Mucosa of stomach (tissue), 1 donor: ENCODE measurements around the gene KRT26.
"Not testable (repeated sequence)": the region's sequence is repeated elsewhere in the genome, so short reads cannot be mapped to it uniquely, and the experiment has no call there.

Experiments
- H3K27me3 ChIP-seq: one replicate; pipeline ENCODE4 v1.7.0; 2013; ENCODE audit warnings: mild to moderate bottlenecking, low read length; ENCODE audit not compliant: control insufficient read depth, insufficient read depth
- H3K36me3 ChIP-seq: one replicate; pipeline ENCODE4 v1.7.0; 2013; ENCODE audit warnings: low read length; ENCODE audit not compliant: control insufficient read depth, insufficient read depth
- H3K4me1 ChIP-seq: one replicate; pipeline ENCODE4 v1.7.0; 2013; ENCODE audit warnings: mild to moderate bottlenecking, low read length; ENCODE audit not compliant: control insufficient read depth, insufficient read depth
- H3K4me3 ChIP-seq: one replicate; pipeline ENCODE4 v1.7.0; 2013; ENCODE audit warnings: low read length
- H3K9ac ChIP-seq: one replicate; pipeline ENCODE4 v1.7.0; 2013; ENCODE audit warnings: mild to moderate bottlenecking, low read length, moderate library complexity
- H3K9me3 ChIP-seq: one replicate; pipeline ENCODE4 v1.7.0; 2013; ENCODE audit warnings: mild to moderate bottlenecking, low read length, moderate library complexity; ENCODE audit not compliant: control insufficient read depth
- donor health status: Pancreatic carcinoma.

KRT26 gene

DNA sequence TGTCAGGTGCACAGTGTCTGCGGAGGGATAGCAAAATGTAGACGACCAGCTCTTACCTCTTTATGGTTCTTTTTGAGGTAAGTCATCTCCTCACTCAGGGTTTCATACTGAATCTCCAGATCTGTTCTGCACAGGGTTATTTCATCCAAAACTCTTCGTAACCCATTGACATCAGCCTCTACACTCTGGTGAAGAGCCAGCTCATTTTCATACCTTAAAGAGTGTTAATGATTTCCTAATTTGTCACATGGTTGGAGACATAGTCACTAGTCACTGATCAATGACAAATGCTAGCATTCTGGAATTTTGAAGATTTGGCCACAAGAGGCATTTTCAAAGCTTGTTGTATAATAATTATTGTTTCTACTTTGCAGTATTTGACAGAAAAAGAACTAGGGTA, 18.2 kb downstream of the KRT26 start:
- Histone ChIP-seq H3K9me3 (no peaks in the 10 kb centered on the region), H3K27me3 (peaks cover 10% of the 10 kb centered on the region), H3K4me1 (no peaks in the 10 kb centered on the region), H3K9ac (no peak overlapping the region), H3K36me3 (no peaks in the 10 kb centered on the region), H3K4me3 (no peak overlapping the region)

GRCh38 chr17:40751065-40751464, 20.9 kb downstream of the KRT26 start:
- Histone ChIP-seq H3K4me1 (no peaks in the 10 kb centered on the region), H3K9ac (no peak overlapping the region), H3K27me3 (peaks cover 10% of the 10 kb centered on the region), H3K36me3 (no peaks in the 10 kb centered on the region), H3K9me3 (no peaks in the 10 kb centered on the region), H3K4me3 (no peak overlapping the region)

DNA sequence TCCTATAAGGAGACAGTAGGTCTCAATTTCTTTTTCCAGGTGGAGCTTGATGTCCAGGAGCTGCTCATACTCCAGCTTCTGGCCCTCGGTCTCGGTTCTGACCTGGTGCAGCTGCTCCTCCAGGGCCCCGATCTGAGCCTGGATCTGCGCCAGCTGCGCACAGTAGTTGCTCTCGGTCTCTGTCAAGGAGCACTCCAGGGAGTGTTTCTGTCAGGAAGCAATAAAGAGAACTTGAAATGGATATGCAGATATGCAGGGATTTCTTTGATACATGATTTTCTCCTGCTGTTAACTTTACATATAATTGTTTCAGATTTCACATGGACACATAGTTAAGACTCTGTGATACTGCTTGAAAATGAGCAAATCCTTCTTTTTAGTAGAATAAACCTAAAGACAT, 21.6 kb downstream of the KRT26 start:
- no peak overlapping the region for H3K9ac ChIP-seq
- H3K27me3 ChIP-seq: peaks cover 13% of the 10 kb centered on the region
- H3K9me3 ChIP-seq: no peaks in the 10 kb centered on the region
- no peaks in the 10 kb centered on the region for H3K36me3 ChIP-seq
- no peaks in the 10 kb centered on the region for H3K4me1 ChIP-seq
- H3K4me3 ChIP-seq: no peak overlapping the region

GRCh38 chr17:40748666-40749065, 23.3 kb downstream of the KRT26 start:
- not testable (repeated sequence) for H3K9ac ChIP-seq, H3K4me1 ChIP-seq, H3K9me3 ChIP-seq, H3K4me3 ChIP-seq, H3K36me3 ChIP-seq
- peaks cover 13% of the 10 kb centered on the region for H3K27me3 ChIP-seq

DNA sequence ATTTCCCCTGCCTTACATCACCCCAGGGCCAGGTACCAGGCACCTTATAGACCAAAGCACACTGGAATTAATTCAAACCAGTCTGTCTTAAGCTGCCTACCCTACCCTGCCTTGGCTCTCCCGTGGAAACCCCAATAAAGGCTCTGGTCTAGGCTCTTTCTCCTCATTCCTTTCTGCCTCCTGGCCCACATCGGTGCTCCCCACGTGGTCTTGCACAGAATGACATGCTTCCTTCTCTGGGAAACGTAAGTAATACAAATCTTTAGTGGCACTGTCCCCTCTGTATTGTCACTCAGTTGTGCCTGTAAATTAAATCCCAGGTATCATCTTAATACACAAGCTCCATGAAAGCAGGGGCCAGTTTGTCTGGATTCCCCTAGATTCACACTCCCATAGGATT, 33.4 kb downstream of the KRT26 start:
- Histone ChIP-seq H3K36me3 (no peaks in the 10 kb centered on the region), H3K27me3 (peaks cover 7% of the 10 kb centered on the region)

DNA sequence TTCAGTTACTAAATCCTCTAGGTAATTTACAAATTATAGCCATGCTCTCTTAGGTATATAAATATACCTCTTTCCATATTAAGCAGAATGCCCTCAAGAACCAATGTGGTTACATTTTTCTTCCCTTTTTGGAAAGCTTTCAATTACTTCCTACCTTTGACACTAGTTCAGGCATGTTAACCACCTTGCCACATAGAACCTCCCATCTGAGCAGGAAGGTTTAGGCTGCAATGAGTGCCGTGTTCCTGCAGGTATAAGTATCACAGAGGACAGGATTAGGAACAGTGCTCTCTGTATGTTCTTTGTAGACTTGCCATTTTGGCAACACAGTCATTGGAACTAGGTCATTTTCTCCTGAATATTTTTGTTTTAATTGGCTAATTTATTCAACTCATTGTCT, 37.0 kb downstream of the KRT26 start:
- Histone ChIP-seq H3K9ac (no peak overlapping the region), H3K9me3 (no peaks in the 10 kb centered on the region), H3K4me1 (no peaks in the 10 kb centered on the region), H3K4me3 (no peak overlapping the region), H3K27me3 (peaks cover 4% of the 10 kb centered on the region), H3K36me3 (no peaks in the 10 kb centered on the region)

More for the DNA sequence above, 33.4 kb downstream of the KRT26 start:
- no peaks in the 10 kb centered on the region for H3K4me1 ChIP-seq
- H3K9ac ChIP-seq: no peak overlapping the region
- no peaks in the 10 kb centered on the region for H3K9me3 ChIP-seq
- H3K4me3 ChIP-seq: no peak overlapping the region

GRCh38 chr17:40734018-40734417, 38.0 kb downstream of the KRT26 start:
- Histone ChIP-seq H3K4me3 (no peak overlapping the region), H3K9me3 (no peaks in the 10 kb centered on the region), H3K4me1 (no peaks in the 10 kb centered on the region), H3K27me3 (peaks cover 4% of the 10 kb centered on the region), H3K36me3 (no peaks in the 10 kb centered on the region), H3K9ac (no peak overlapping the region)

GRCh38 chr17:40730970-40731369, 41.0 kb downstream of the KRT26 start:
- Histone ChIP-seq H3K27me3 (no peaks in the 10 kb centered on the region), H3K9me3 (no peaks in the 10 kb centered on the region), H3K36me3 (no peaks in the 10 kb centered on the region), H3K4me3 (no peak overlapping the region), H3K4me1 (no peaks in the 10 kb centered on the region), H3K9ac (no peak overlapping the region)

DNA sequence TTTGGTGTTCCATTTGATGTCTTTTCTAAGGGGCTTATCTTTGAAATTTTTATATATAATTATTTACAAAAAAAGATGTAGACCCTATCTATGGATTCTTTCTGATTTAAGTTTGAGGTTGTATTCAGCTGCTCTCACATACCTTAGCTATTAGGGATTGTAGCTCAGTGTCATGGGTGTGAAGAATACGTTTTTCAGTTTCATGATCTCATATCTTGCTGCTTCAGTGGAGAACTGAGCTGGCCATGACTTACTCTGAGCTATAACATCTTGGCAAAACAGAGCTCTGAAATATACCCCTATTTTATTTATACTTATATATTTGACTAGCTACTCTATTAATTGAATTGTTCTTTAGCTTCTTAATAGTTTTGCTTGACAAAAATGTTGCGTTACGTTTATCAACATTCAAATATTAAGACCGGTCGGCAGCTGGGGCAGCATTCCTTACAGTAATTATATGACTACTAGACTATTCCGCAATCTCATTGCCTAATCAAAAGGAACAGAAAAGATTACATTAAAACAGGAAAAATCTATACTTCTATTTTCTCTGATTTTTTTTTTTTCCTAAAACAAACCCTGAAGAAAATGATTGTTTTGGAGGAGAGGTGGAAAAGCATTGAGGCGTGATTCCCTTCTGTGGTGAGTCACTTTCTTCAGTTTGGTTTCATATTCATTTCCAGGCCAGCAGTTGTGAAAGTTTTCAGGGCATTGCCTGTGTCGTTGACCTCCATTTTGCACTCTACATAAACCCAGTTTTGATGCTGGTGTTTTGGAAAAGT, 44.4 kb downstream of the KRT26 start:
- no peak overlapping the region for H3K4me3 ChIP-seq
- H3K9me3 ChIP-seq: no peaks in the 10 kb centered on the region
- H3K27me3 ChIP-seq: peaks cover 5% of the 10 kb centered on the region
- H3K36me3 ChIP-seq: no peaks in the 10 kb centered on the region
- no peaks in the 10 kb centered on the region for H3K4me1 ChIP-seq
- H3K9ac ChIP-seq: no peak overlapping the region

GRCh38 chr17:40726919-40727318, 45.1 kb downstream of the KRT26 start:
- Histone ChIP-seq H3K9ac (no peak overlapping the region), H3K36me3 (no peaks in the 10 kb centered on the region), H3K9me3 (no peaks in the 10 kb centered on the region), H3K4me1 (no peaks in the 10 kb centered on the region), H3K27me3 (peaks cover 5% of the 10 kb centered on the region), H3K4me3 (no peak overlapping the region)

- no peaks in the 10 kb centered on the region for H3K4me1 ChIP-seq
- no peaks in the 10 kb centered on the region for H3K9me3 ChIP-seq
- peaks cover 5% of the 10 kb centered on the region for H3K27me3 ChIP-seq
- H3K4me3 ChIP-seq: no peak overlapping the region
- no peaks in the 10 kb centered on the region for H3K36me3 ChIP-seq
- H3K9ac ChIP-seq: no peak overlapping the region
Observed at GRCh38 chr17:40724656-40725055, 47.3 kb downstream of the KRT26 start.

DNA sequence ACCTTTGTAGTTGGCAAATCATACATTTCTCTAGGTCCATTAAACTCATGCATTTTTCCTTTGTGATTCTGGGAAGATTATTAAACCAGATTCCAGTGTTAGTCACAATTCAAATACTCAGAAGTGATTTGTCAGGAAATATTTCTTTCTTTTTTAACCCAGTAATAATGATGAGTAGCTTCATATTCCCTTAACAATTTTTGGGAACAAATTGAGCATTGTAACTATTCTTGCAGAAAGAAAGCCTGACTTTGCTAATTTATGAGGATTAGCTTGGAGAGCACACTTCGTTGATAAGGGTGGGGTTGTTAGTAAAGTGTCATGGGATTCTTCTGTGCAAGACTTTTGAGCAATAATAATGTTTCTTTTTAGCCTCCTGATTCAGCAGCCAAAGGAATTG, 49.8 kb downstream of the KRT26 start:
- no peak overlapping the region for H3K4me3 ChIP-seq
- no peaks in the 10 kb centered on the region for H3K4me1 ChIP-seq
- H3K9ac ChIP-seq: no peak overlapping the region
- H3K27me3 ChIP-seq: peaks cover 8% of the 10 kb centered on the region
- H3K9me3 ChIP-seq: no peaks in the 10 kb centered on the region
- no peaks in the 10 kb centered on the region for H3K36me3 ChIP-seq

DNA sequence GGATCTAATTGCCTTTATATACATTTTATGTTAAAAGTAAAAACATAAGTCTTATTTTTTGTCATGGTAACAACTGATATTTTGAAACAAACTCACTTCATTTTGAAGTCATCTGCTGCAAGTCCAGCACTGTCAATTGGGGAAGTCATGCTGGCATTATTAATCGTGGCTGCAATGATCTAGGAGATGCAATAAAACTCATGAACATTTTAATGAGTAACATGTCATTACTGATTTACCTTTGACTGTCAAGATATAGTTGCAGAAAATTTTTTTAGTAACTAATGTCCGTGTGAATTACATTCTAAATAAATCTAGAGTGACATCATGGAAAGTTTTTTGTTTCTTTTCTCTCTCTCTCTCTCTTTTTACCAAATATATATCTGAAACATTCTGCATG, 51.1 kb downstream of the KRT26 start:
- Histone ChIP-seq H3K4me1 (no peaks in the 10 kb centered on the region), H3K27me3 (peaks cover 8% of the 10 kb centered on the region), H3K36me3 (no peaks in the 10 kb centered on the region), H3K9me3 (no peaks in the 10 kb centered on the region), H3K9ac (no peak overlapping the region), H3K4me3 (no peak overlapping the region)
